Renal cortical epithelial cell (primary cell): ENCODE results near the gene ANKRD10. TPM values are rescaled to one million over a fixed set of nuclear protein-coding genes. Genes with fewer than 3 reads are reported as not detected.

ENCODE experiments used
- DNase-seq: peaks from one replicate; pipeline ENCODE4 v3.0.0-alpha.2; 2011; ENCODE audit warnings: low read depth
- total RNA-seq: library from RNA; depleted of rRNA; stranded (reverse); fragments of >200 nt; gene quantifications from 2 replicates; pipeline ENCODE4 v1.2.3, GENCODE V29; 2014

The ANKRD10 gene
- total RNA-seq, 1 donor from 2014 or later = 120 TPM

DNA sequence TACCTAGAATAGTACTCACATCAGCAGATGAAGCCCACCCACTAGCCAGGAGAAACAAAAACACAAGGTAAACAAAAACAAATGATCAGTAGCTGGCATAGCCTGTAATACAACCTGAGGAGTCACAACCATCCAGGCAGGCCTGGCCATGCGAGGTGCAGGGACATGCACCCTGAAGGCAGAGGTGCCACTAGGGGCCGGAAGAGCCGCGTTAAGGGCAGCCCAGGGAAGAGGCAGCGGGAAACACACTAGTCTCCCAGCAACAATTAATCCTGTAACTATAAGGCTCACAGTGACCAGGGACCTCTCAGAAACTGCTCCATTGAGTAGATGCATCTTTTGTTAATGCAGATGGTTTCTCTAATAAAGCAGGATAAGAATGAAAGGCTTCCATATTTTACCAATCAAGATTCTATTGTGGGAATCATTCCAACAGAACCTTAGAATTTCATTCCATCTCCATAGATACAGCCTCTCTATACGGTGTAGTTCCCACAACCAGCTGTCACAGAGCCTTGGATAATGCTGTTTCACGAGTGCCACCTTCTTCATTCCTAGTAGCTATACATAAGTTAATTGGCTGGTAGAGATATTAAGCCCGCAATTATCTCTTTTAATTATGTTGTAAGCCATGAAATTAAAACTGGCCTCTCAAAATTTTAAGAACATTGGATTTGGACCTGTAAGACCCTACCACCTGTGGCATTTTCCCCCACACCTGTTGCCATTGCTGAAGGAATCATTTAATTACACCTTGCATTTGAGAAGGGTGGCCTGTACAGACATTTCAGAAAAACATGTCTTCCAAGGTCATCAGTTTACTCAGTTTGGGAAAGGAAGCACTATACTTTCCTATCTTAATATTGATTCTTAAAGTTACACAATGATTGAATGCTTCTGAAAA, 28.7 kb downstream of the ANKRD10 start:
- DNase-seq = no peak

DNA sequence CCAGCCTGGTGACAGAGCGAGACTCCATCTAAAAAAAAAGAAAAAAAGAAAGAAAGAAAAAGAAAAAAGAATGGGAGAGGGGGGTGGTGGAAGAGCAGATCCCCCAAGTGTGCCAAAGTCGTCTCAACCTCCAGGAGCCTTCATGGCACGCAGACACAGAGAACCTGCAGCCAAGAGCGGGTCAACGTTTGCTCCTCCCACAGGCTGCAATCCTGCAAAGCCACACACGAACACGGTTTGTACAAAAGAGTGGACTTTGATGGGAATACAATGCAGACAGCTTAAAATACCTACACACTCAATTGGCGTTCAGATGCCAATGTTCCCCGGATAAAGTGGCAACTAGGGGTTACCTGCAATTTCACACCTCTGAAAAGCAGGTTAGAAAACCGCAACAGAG, 29.4 kb downstream of the ANKRD10 start:
- no peak for DNase-seq

DNA sequence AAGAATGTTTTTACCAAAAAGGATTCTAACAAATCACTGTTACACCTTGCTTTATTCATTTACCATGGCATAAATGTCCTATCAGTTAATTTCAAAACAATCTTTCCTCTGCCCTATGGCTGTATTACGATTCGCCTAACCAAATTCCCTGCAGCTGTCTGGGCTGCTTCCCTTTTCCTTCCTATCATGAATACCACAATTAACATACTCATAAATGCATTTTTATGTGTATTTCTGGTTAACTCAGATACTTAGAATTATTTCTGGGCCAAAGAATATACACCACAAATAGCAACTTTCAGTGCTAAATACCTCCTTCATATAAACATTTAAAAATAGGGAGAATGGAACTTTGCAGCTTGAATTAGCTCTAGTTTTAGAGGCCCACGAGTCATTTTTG, 30.4 kb downstream of the ANKRD10 start:
- no peak for DNase-seq

DNA sequence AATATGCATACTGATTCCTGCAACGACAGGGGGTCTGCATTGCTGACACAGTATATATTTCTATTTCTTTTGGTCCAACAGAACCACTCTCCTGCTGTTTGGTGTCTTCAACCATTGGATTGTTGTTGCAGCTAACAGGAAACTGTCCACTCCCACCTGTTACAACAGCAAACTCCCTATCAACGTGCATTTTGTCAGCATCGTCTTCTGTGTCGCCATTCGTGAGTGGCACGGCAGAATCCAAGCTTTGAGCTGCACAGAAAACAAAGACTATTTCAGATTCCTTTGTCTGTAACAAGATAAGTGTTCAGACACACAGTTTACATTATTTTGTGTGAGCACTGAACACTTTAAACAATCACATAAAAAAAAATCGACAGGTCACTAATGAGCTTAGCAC, 31.3 kb downstream of the ANKRD10 start:
- no peak for DNase-seq

DNA sequence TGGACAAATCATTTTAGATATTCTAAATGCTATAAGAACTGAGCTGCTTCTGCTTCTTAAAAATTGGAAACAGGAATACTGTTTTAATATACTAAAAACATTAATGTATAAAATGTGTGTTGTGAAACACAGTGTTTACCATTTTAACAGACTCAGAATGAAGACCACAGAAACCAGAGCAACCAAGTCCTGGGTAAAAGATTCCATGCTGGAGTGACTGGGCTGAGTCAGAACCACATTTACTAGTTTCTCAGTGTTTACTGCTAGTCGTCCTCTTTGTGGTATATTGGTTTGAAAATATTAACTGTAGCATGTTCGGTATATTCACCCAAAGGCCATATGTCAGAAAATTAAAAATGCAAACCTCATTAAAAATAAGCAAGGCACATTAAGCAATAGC, 31.9 kb downstream of the ANKRD10 start:
- DNase-seq = peak; percentile 65

DNA sequence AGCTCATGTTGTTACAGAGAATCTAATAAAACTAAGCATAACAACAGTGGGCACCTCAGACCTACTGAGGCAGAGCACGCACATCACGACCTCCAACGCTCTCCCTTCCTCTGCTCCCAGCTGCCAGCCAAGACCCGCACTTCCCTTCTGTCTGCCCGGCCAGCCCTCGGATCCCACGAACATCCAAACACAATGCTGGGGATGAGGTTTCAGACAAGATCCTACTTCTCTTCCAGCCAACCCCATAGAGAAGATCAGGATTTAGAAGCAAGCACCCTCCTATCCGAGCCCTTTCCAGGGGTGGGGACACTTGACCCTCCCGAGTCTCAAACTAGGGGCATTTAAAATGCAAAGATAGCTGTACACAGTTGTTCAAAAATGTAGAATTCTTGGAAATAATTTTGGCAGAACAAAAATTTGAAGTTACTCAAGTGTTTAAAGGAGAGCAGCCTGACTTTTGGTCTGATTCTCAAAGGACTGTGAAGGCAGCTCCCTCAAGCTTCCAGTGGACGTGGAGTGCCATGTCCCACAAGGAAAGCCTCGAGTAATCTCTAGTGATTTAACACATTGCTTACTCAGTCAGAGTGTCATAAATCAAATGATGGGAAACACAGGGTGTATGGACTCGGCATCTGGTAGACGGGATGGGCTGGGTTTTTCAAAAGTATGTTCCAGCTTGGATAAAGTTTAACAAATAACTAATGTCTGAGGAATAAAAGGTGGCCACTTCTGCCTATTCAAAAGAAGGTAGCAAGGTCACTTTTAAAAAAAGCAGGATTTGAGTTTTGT, 32.8 kb downstream of the ANKRD10 start:
- peak; percentile 59 for DNase-seq

DNA sequence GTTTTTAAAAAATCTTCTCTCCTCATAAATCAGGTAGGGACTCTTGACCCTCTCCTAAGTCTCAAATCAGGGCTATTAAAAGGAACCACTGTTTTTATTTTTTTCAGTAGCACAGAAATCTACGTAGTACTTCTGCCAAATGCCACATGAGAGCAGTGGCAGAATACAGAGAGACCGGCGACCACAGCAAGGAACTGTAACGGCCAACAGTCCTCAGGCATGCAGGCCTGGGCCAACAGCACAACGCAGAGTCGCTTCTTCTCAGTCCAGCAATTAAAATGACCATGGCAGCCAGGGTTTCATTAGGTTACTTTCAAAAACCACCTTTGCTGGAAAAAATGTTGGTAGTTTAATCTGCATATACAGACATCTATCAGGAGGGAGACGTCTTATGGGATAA, 34.2 kb downstream of the ANKRD10 start:
- DNase-seq = no peak

DNA sequence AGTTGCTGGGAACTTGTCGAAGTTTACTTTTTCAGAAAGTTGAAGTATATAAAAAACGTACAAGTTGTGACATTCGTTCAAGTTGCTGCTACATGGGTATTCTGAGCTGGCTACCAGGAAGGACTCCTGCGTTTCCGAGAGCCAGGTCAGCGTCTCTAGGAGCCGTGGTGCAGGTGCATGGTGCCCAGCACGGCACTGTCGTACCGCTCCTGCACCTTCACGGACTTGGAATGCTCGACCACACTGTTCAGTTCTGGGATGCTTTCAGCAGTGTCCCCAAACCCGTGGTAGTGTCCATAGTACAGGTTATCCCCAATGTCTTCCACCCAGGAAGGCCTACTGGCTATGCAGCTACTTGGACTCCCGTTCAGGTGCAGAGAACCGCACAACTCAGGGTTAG, 35.4 kb downstream of the ANKRD10 start:
- DNase-seq = no peak

DNA sequence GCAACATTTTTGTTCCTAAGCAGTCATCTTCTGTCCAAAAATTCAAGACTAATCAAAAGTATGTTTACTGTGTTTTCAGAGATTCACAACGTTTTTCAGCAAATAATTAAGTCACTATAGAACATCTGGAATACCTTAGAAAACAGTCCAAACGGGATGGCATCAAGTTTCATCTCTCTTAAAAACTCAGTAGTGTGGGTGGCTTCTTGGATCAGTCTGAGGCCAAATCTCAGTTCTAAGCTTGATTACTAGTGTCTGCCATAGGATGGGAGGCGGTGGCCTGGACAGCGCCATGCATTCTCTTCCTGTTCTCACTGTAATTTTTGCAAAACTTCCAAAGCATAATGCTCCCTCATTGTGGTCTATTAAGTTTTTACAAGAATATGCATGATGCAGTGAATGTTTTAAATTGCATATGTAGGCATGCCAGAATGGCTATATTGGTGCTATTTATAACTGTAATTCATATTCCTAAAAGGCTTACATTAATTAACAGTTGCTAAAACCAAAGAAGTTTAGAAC, 37.1 kb downstream of the ANKRD10 start:
- no peak for DNase-seq

DNA sequence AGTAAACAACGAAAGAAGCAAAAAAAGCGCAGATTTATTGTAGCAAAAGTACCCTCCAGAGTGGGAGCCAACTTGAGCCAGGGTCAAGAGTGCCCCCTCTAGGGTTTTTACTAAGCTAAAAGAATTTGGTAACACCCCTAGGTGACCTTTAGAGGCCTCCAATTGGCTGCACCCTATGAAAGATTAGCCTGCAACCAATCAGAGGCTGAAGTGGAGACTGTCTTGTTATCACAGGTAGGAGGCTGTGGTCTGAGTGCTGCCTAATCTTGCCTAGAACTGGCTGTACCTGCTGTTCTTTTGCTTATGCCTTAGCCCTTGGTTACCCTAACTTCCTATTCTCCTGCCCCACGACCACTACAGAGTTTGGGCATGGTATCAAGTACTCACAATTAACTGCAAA, 38.3 kb downstream of the ANKRD10 start:
- DNase-seq = no peak

DNA sequence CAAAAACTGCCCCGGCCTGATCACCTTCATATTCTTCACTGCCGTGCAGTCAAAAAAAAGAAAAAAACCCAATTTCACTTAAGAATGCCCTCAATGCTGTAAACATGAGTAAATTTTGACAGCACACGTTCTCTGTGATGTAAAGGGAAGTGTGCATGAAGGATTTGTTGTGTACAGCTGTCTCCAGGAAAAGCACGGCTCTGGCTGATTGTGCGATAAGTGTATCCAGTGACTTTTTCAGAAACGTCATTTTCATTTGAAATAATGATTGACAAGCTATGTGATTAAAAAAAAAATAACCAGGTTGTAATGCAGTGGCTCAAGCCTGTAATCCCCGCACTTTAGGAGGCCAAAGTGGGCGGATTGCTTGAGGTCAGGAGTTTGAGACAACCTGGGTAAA, 39.6 kb downstream of the ANKRD10 start:
- no peak for DNase-seq

DNA sequence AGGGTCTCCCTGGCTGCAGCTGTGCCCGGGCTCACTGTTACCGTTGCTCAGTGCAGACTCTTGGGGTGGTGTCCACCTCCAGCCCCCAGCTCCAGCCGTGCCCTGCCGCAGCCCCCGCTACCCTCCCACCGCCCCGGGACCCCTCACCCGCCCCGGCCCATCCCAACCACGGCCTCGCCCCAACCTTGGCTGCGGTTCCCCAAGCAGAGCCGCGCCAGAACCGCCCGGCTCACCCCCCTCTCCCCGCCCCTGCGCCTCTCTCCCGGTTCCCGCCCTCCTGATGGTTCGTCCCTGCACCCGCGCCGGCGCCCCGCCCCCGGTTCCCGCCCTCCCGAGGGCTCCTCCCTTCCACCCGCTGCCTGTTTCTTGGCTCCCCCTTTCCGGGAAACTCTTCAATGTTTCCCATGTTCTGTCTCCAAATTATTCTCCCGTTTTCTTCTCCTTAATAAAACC, 40.3 kb downstream of the ANKRD10 start:
- peak; percentile 27 for DNase-seq

DNA sequence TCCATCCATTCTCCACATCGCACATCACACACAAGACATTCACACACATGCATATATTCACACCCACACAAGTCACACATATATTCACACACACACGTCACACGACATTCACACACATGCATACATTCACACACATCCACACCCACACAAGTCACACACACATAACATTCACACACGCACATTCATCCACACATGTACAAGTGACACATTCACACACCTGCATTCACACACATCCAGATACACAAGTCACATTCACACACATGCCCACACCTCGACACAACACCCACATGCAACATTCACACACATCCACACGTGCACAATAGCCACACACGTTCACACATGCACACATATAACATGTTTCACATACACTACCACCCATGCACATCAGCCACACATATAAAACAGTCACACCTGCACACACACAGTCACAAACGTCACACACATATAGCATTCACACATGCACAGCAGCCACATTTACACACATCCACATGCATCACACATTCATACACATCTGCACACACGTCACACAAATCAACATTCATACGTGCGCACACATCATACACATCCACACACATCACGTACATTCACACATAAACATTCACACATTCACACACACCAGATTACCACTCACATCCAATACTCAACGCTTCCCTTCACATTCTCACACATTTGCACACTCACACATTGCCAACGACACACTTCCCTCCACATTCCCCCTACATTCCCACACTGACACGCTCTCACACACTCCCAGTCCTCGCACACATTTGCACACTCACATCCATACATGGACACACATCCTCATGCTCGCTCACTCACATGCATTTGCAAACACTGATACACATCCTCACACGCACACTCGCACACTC, 41.0 kb downstream of the ANKRD10 start:
- no peak for DNase-seq

DNA sequence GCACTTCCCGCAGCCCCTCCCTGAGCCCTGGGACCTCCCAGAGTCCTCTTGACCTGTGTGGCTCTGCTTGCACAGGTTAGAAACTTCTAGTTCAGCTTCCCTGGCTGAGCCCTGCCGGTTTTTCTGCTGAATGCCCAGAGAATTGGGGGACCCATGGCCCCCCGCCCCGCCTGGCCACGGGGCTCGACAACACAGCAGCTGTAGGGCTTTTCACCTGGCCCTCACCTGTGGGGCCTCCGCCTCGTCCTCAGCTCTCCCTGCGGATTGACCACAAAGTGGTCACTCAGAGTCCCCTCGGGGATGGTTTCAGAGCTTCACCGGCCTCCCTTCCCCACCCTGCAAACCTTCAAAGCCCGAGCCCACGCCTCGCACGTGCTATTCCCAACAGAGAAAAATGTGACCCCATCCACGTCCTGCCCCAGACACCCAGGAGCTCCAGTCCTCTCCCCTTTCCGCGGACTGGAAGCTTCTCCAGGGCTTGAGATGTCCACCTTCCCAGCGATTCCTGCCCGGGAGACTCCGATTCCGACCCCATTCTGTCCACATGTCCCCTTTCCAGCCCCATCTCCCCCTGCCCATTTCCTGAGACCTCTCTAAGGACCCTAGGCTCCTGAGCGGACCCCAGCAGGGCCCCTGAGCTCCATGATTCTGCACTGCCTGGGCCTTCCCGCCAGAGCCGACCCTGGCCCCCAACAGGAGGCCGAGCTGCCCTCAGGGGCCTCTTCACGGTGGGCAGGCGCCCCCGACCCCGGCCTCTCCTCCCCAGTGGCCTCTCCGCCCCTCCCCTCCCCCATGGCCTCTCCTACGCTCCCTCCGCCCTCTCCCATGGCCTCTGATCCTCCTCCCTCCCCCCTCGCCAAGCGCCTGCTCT, 41.9 kb downstream of the ANKRD10 start:
- no peak for DNase-seq

DNA sequence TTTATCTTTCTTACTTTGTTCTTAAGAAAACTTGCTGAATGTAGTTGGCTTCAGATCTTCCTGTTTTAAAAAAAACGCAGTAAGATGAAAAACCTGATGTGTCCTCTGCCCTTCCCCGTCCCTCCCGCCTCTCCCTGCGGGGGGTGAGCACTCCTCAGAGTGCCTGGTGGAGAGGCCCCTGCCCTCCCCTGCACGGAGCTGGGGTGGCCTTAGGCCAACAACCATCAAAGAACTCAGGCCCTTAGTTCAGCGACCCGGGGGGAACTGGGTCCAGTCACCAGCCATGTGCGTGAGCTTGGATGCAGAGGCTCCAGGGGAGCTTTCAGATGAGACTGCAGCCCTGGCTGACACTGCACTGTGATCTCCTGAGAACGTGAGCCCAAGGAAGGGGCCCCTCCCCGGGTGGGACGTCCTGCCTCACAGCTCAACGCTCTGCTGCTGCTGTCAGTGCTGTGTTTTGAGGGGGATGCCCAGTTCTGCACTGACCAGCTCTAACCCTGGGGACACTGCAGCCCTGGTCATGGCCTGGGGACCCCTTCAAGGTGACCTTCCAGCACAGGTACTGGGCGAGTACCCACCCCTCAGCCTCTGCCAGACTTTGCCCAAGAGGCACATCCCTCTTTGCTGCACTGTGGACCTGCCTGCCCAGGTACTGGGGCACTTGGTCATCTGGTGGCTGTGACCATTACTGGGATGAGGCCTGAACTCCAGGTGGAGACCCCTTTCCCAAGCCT, 42.7 kb downstream of the ANKRD10 start:
- DNase-seq = no peak

DNA sequence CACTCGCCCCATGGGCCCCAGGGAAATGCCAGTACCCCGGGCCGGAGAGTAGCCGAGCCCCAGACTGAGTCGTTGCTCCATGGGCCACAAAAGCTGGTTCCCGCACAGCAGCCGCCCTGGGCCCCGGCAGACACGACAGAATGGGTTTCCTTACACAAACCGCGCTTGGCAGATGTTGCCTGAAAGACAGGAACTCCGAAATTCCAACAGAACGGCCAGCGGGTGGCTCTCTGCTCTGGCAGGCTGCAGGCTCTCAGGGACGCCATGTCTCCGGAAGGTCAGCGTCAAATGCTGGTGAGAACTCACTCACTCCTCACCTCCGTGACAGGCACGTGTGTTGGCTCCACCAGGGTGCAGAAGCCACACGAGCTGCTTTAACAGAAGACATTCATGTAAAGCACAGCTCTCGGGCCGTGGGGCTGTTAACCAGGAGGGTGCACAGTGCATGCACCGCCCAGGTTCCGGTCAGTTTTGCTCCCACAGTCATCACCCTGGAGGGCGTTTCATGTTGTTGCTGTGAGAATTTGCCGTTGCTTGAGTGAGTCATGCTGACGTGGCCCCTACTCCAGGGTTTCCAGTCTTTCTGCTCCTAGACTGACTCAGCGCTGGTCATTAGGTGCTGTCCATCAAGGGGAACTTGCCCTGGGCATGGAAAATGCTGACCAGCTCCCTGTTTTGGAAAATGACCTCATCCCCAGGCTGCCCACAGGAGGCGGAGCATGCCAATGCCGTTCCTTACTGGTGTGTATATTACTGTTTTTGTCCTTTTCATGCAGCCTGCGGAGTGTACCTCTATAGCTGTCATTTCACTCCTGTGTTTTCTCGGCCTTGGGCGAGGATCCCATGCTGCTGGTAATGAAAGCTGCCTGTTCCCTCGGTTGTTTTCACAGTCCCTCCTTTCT, 44.8 kb downstream of the ANKRD10 start:
- DNase-seq = peak; percentile 100

DNA sequence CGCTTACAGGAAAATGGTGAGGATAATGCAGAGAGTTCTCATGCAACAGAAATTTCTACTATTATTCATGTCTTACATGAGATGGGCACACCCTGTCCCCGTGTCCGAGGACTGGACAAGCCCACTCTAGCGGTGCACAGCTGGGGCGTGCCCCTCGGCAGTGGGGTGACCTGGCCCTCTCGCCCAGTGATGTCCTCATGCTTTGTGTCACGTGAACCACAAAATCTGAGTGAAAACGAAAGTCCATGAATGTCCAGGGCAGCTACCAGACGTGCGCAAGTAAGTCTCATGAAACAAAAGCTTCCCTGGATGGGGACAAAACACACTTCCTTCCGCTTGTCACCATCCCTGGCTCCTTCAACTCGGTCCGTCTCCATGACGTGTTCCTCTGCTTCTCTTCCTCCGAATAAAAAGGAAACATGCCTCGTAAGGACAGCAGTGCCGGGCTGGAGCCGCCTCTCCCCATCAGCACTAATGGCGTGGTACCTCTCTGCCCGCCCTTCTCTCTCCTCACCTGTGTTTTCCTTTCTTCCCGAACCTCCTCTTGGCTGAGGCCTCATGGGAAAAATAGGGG, 45.6 kb downstream of the ANKRD10 start:
- DNase-seq = no peak

DNA sequence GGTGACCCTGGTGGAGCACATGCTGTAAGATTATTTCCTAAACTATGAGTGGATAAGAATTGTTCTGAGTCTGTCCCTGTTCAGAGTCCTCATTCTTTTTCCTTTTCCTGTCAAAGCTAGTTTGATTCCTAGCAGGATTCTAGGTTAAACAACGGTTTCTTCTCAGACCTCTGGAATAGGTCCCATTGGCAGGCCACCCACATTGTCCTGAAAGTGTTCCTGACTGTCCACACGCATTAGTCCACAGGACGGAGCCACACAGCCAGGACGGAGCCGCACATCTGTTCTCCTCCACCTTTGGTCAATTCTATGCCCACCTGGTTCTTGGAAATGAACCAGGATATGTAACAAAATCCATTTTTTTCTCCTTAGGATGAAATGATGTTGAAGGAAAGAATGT, 46.1 kb downstream of the ANKRD10 start:
- no peak for DNase-seq

DNA sequence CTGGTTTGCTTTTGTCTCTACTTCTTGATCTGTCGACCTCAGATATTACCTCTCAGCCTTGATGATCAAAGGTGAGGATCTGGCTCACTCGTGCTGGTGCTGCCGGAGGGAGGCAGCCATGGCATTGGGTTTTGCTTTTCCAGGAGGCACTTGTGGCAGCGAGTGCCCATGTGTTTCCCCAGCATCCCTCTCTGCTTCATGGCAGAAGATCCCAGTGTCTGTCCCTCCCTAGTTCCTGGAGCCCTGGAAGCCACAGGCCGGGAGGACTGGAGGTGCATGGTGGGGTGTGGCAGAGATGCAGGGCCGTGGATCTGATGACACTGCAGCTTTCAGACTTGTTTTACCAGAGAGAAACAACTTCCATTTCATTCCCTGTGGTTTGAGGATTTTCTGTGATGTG, 47.5 kb downstream of the ANKRD10 start:
- DNase-seq = no peak
